HepG2 (cell line): Measurements from ENCODE around the gene INF2.

Experiments used
- MTA3 ChIP-seq: sonication (generic); formaldehyde crosslinking; IDR thresholded peaks from 2 replicates; pipeline ENCODE4 v1.4.0; 2020; ENCODE audit warnings: missing genetic modification reagents
- TEAD2 ChIP-seq: sonication (generic); formaldehyde crosslinking; IDR thresholded peaks from 2 replicates; pipeline ENCODE4 v1.9.0; 2021; ENCODE audit warnings: missing genetic modification reagents
- XRCC5 ChIP-seq: fragments of 200-400 bp; formaldehyde crosslinking; optimal IDR thresholded peaks from 2 replicates; pipeline ENCODE3; 2017; ENCODE audit warnings: mild to moderate bottlenecking, low read length
- ZNF780A ChIP-seq: sonication (generic); formaldehyde crosslinking; IDR thresholded peaks from 2 replicates; pipeline ENCODE4 v1.8.0; 2022; ENCODE audit warnings: mild to moderate bottlenecking, missing genetic modification reagents, moderate library complexity
- ZNF792 ChIP-seq: IDR thresholded peaks from 2 replicates; pipeline ENCODE4 v1.6.1; 2016
- TF ChIP-seq, protein P1 (sequence below): sonication (generic); formaldehyde crosslinking; IDR thresholded peaks from 2 replicates; pipeline ENCODE4 v1.5.0; 2020; ENCODE audit warnings: mild to moderate bottlenecking, missing genetic modification reagents, moderate library complexity

DNA sequence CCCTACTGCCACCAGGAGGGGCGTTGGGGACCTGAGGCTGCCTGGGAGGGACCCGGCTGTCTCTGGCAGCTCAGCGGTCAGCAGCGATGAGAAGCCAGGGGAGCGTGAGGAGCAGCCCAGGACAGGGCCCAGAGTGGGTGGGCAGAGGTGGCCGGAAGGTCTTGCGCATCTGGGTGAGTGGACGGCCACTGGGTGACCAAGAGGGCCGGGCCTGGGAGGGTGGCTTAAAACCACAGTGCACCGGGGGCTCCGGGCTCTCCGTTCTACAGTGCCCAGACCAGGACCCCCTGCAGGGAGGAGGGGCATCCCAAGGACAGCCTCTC, 10.0 kb downstream of the INF2 start:
- no peak for TF ChIP-seq ZNF780A (CRISPR knock-in tag)
- no peak for TF ChIP-seq MTA3 (CRISPR knock-in tag)
- no peak for TF ChIP-seq TEAD2 (CRISPR knock-in tag)
- TF ChIP-seq, protein P1, sequence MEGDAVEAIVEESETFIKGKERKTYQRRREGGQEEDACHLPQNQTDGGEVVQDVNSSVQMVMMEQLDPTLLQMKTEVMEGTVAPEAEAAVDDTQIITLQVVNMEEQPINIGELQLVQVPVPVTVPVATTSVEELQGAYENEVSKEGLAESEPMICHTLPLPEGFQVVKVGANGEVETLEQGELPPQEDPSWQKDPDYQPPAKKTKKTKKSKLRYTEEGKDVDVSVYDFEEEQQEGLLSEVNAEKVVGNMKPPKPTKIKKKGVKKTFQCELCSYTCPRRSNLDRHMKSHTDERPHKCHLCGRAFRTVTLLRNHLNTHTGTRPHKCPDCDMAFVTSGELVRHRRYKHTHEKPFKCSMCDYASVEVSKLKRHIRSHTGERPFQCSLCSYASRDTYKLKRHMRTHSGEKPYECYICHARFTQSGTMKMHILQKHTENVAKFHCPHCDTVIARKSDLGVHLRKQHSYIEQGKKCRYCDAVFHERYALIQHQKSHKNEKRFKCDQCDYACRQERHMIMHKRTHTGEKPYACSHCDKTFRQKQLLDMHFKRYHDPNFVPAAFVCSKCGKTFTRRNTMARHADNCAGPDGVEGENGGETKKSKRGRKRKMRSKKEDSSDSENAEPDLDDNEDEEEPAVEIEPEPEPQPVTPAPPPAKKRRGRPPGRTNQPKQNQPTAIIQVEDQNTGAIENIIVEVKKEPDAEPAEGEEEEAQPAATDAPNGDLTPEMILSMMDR: no peak
- no peak for TF ChIP-seq ZNF792 (CRISPR knock-in tag)
- TF ChIP-seq XRCC5: no peak
